HS-5 (cell line): ENCODE data around the gene TOR2A.

ENCODE experiments used
- DNase-seq: peaks from one replicate; pipeline ENCODE4 v3.0.0-alpha.2; 2012; ENCODE audit warnings: low read depth

Gene TOR2A

GRCh38 chr9:127742435-127743088 lies 7.5 kb upstream of the TOR2A start:
- DNase-seq: peak; percentile 30

- DNase-seq: no peak
These were observed 6.8 kb upstream of the TOR2A start for GRCh38 chr9:127741831-127742434.

GRCh38 chr9:127739614-127740330 lies 4.7 kb upstream of the TOR2A start:
- DNase-seq: no peak

- no peak for DNase-seq
These were observed 3.6 kb upstream of the TOR2A start for GRCh38 chr9:127738666-127739065.

- no peak for DNase-seq
These were observed 564 bp upstream of the TOR2A start for GRCh38 chr9:127735530-127736185.

- no peak for DNase-seq
These were observed 797 bp downstream of the TOR2A start for GRCh38 chr9:127734247-127734746.

DNA sequence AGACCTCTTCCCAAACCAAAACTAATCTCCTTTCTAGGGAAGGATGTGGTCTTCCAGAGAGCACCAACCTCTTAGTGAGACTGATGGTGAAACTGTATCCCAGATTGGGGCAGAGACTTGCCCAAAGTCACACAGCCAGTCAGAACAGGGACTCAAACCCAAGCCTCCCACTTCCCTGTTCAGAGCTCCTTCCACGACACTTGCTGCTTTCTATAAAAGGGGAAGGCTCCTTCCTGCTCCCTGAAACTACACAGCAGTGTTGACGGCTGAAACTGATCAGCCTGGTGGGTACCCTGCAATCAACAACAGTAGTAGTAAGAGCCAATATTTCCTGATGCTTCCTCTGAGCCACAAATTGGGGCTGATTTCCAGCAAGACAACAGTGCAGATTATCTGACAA lies 1.5 kb downstream of the TOR2A start:
- no peak for DNase-seq

- DNase-seq: no peak
These were observed 2.6 kb downstream of the TOR2A start for GRCh38 chr9:127732444-127732843.

DNA sequence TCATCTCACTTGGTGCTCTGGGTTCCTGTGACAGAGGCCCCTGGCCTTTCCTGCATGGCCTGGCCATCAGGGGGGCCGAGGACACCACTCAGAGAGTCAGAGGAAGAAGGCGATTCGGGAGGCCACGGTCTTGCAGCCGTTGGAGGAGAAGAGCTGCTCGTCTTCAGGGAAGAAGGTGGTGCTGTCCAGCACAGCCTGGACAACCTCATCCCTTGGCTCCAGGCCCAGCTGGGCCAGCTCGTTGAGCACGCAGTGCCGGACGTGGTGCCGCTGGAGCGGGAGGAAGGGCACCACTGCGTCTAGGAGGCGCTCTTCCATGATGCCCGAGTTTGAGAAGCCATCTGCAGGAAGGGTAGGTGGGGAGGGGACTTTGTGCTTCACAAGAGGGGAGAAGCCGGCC lies 3.2 kb downstream of the TOR2A start:
- DNase-seq: no peak

GRCh38 chr9:127730799-127731410 lies 4.2 kb downstream of the TOR2A start:
- DNase-seq: no peak

GRCh38 chr9:127730262-127730661 lies 4.8 kb downstream of the TOR2A start:
- no peak for DNase-seq

- DNase-seq: no peak
These were observed 5.4 kb downstream of the TOR2A start for GRCh38 chr9:127729522-127730256.

- no peak for DNase-seq
These were observed 6.3 kb downstream of the TOR2A start for GRCh38 chr9:127728808-127729207.

- no peak for DNase-seq
These were observed 8.2 kb downstream of the TOR2A start for GRCh38 chr9:127726871-127727270.

DNA sequence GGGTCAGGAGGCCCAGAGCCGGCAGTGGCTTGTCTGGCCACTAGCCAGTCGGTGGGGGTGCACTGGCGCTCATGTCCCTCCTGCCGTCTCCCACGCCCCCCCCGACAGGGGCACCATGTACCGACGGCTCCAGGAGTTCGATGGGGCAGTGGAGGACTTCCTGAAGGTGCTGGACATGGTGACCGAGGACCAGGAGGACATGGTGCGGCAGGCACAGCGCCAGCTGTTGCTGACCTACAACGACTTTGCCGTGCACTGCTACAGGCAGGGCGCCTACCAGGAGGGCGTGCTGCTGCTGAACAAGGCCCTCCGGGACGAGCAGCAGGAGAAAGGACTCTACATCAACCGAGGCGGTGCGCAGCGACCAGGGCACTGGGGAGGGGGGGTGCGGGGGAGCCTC lies 11.1 kb downstream of the TOR2A start:
- no peak for DNase-seq

- DNase-seq: peak; percentile 20
These were observed 11.7 kb downstream of the TOR2A start for GRCh38 chr9:127723444-127723843.

DNA sequence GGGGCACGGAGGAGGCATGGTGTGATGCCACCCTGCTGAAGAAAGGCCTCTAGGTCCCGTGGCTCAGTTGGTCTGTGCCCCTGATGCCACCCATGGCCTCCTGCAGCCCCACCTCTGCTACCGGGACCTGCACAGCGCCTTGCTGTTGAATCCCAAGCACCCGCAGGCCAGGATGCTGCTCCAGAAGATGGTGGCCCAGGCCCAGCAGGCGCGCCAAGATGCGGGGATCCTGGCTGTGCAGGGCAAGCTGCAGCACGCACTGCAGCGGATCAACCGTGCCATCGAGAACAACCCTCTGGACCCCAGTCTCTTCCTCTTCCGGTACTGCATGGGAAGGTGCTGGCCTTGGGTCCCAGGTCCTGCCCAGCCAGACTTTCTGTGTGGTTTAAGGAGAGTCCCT lies 12.1 kb downstream of the TOR2A start:
- no peak for DNase-seq

- no peak for DNase-seq
These were observed 12.9 kb downstream of the TOR2A start for GRCh38 chr9:127722055-127722745.

DNA sequence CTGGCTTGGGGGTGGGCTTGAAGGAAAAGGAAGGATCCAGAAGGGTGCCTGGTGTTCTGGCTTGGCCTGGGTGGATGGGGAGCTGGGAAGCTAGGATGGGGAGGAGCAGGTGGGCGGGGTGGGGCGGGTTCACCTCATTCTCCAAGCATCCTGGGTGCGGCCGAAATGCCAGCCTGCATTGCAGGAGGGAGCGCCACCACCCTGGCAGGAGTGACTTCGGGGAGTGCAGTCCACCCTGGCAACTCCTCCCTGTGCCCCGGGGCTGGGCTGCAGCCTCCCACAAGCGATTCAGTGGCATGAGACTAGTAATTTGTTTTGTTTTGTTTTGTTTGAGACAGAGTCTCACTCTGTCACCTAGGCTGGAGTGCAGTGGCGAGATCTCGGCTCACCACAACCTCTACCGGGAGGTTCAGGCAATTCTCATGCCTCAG lies 13.7 kb downstream of the TOR2A start:
- no peak for DNase-seq

- DNase-seq: no peak
These were observed 14.2 kb downstream of the TOR2A start for GRCh38 chr9:127720865-127721227.
